ENCODE measurements around the gene NFIL3. TPM values are rescaled to one million over a fixed set of nuclear protein-coding genes. Genes with fewer than 3 reads are reported as not detected.

The NFIL3 gene
- total and polyA plus RNA-seq, 2 of the 8 experiments (the other 6 are each of a cell fraction or from before 2014, with no cell fraction given) = 3.4 to 13.5 TPM

GRCh38 chr9:91420501-91421127 is 3.0 kb downstream of the NFIL3 start (continued):
- no peak for TF ChIP-seq CBX8 (IDR thresholded peaks at IDR 0.05; ENCODE audit: borderline replicate concordance, low read depth, low read length)
- TF ChIP-seq SIN3A (conservative IDR thresholded peaks at IDR 0.05 in 1 of 2, IDR thresholded peaks at IDR 0.05 in 1 of 2; ENCODE audit: low read depth in 1 of 2, low read length in 2 of 2) = no peak
- no peak for TF ChIP-seq EGR1 (IDR thresholded peaks at IDR 0.05; ENCODE audit: borderline replicate concordance, low read depth, low read length)
- no peak for TF ChIP-seq SAP30 (IDR thresholded peaks at IDR 0.05; ENCODE audit: insufficient read depth, insufficient replicate concordance, low read length)

Data from H1 (cell line).